ENCODE results near the gene BMP2K.

BMP2K gene

DNA sequence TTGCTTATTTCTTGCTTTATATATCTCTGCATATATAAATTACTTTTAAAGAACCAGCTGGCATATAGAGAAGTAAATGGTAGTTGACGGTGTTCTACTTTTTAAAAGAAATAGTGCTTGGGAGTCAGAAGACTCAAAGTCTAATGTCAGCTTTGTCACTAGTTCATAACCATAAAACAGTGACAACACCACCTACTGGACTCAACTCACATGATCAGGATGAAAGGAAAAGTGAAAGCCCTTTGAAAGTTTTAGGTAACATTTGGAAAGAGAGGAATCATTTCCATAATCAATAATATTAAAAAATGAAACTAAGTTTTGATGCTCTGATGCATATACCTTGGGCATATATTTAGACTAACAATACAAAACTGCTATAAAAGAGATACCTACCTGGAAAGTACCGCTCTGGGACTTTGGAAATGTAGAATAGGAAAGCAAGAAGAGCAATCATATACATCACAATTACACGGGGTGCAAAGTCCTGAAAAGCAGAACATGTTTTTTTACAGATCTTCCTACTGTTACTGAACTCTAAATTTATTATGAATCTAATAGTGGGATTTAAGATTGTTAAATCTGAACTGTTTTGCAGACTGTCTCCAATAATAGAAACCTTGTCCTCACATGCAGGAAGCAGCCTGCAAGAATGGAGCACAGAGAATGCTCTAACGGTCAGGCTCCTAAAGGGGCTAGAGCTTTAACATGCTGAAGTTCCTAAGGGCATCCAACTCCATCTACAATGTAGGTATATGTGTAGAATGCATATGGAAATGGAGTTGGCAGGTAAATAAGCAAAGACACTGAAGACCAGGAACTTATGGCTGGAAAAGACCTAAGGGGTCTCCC, 147.5 kb downstream of the BMP2K start:
- no peak for DNase-seq

- no peak for DNase-seq
These were observed 150.7 kb downstream of the BMP2K start for GRCh38 chr4:78926826-78927225.

DNA sequence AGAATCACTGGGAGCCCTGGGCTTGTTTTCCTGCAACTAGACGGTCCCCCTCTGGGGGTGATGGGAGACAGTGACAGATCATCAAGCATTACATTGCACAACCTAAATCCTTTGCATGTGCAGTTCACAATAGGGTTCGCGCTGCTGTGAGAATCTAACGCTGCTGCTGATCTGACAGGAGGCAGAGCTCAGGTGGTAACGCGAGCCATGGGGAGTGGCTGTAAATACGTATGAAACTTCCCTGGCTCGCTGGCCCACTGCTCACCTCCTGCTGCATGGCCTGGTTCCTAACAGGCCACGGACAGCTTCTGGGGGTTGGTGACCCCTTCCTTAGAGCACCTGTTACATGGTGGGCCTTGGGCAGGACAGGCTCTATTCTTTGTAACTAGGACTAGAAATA, 152.7 kb downstream of the BMP2K start:
- DNase-seq = no peak

GRCh38 chr4:78930016-78930629, 154.0 kb downstream of the BMP2K start:
- no peak for DNase-seq

DNA sequence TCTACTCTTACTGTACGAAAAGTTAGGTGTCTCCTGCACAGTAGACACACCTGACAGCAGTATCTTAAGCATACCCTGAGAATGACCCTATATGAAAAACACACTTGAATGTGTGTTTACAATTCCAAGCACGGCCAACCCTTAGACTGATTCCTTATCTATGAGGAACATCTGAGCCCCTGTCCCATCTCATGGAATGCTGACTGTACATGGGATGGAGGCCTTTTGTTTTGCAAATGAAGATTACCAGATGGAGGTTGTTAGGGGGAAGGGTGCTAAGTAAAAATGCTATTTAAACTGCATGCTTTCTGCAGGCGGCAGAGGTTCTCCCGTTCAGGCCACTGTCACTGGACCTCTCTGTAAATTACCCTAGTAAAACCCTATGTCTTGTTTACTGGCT, 160.8 kb downstream of the BMP2K start:
- no peak for DNase-seq

DNA sequence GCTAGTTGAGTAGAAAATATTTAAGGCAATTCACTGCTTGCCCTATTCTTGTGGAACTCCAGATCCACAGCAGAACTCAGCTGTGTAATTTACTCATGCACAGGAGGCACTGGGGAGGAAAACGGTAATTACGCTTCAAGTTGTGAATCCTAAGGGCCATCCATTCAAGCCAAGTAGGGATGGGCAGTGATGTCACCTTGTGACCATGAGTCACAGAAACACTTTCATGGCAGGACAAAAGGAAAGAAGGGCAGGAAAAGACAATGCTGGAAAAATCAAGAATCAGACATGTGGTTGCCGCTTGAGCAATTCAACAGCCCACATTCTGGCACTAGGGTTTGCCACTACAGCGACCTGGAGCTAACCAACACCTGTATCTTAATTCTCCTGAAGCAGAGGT, 161.7 kb downstream of the BMP2K start:
- DNase-seq = peak in 2 of 56 donors; percentile 16 to 41

- DNase-seq = no peak
These were observed 162.3 kb downstream of the BMP2K start for GRCh38 chr4:78938474-78938867.

DNA sequence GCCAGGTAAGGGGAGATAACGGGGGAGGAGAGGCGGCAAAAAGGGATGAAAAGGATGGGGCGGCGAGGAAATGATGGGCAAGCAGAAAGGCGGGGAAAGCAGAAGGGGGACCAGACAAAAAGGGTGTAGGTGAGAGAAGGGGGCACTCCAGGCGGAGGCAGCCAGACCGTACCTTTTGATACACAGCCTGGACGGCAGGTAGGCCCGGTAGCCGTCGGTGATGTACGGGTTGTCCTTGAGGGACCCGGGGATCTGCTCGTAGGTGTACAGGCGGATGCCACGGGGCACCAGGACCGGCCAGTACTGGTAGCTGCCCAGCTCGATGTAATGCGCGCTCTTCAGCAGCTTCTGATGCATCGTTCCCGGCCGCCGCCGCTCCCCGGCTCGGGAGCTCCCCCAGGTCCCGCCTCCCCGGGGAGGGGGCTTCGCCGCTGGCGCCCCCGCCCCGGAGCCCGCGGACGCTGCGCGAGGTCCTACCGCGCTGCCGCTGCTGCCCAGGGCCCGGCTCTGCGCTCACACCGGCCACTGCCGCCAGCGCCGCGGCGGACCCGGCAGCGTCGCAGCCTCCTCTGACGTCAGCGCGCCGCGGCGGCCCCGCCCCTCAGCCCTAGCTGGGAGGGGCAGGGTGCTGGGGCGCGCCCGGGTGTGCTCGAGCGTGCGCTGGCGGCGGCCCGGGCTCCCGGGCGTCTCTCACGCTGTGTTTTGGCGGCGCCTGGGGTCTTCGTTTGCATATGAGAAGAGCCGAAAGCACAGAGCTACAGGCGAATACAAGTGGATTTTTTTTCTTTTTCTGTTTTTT, 162.9 kb downstream of the BMP2K start, which contains the start of gene PAQR3:
Gene PAQR3 (minus strand): TSS at position 571 of the 799 bp plus-strand sequence. CDS start 214 bp downstream, at position 357.
- DNase-seq = peak in 55 of 56 donors; percentile 11 to 87 (median 72)

DNA sequence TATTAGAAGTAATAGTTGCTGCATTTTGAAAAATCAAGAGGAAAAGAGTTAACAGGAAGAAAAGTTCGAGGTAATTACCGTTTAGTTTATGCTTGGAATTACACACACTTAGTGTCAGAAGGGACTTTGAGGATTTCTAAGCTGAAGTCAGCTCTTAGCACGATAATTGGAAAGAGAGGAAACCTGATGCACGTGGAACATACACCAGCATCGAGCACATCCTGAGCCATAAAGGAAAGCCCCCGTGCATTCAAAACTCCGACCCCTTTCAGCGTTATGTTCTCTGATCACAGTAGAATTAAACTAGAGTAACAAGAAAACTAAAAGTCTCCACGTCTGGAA, 163.5 kb downstream of the BMP2K start:
- DNase-seq = no peak

GRCh38 chr4:78940752-78941151, 164.6 kb downstream of the BMP2K start:
- no peak for DNase-seq

GRCh38 chr4:78944381-78944780, 168.2 kb downstream of the BMP2K start:
- DNase-seq = no peak

DNA sequence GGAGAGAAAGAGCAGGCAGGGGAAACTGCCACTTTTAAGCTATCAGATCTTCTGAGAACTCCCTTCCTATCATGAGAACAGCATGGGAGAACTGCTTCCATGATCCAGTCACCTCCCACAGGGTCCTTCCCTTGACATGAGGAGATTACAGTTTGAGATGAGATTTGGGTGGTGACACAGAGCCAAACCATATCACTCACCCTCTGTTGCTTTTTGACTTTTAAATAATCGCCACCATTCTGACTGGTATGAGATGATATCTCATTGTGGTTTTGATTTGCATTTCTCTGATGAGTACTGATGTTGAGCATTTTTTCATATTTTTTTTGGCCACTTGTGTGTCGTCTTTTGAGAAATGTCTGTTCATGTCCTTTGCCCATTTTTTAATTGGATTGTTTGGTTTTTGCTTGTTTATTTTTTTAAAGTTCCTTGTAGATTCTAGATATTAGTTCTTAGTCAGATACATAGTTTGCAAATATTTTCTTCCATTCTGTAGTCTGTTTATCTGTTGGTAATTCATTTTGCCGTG, 169.6 kb downstream of the BMP2K start:
- no peak for DNase-seq

DNA sequence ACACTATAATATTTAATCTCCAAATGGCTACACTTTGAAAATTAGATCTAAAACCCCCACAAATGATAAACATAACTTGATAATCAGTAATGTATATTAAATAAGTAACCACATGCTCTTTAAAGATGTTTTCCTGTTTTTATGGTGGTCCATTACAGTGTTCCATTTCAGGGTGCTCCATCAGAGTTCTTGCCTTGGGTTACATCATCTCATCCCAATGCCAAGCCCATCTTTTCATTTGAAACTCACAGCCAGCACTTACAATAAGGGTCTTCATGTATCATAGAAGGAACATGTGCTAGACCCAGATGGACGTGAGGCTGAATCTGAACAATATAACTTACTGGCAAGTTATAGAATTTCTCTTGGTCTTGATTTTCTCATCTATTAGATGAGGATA, 173.6 kb downstream of the BMP2K start:
- DNase-seq = no peak

DNA sequence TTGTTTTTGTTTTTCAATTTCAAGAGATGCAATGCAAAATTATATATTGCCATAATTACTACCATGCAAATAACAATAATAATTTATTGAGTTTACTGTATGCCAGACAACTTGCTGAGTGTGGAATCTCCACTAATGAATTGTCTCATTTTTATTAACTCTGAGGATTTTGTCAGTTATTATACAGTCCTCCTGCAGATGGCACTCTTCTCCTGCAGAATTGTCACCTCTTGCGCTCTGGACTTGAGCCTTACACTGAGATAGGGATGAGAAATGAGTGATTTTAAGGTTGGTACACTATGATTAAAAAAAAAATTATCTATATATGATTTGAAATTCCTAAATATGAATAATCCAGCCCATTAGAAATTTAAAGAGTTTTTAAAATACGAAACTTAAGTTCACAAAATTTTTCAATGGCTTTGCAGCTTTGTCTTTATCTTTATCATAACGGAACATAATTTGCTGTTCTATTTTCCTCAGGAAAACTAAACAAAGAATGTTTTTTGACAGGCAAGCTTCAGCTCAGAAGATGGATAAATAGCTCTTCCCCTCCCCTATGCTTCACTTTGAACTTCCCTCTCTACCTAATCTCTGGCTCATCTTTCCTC, 175.8 kb downstream of the BMP2K start:
- DNase-seq = peak in 9 of 56 donors; percentile 4 to 34 (median 10)

DNA sequence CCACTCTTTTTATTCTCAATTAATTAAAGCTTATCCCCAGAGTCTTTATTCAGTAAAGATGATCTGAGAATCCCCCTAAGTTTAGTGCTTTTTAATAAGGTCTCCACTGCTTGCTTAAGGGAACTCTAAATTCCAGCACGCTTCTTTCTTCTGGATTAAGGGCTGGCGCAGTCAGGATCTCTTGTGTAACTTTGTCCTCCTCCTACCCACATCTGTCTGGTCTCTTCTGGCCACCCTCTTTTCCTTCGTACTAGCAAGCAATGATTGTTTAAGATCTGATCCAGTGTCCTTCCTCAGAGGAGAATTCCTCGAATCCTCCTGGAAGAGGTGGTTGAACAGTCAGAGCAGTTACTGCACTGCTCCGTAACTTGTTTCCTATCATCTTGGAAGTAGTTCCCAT, 177.1 kb downstream of the BMP2K start:
- DNase-seq = no peak

GRCh38 chr4:78953769-78954666, 177.9 kb downstream of the BMP2K start:
- no peak for DNase-seq

DNA sequence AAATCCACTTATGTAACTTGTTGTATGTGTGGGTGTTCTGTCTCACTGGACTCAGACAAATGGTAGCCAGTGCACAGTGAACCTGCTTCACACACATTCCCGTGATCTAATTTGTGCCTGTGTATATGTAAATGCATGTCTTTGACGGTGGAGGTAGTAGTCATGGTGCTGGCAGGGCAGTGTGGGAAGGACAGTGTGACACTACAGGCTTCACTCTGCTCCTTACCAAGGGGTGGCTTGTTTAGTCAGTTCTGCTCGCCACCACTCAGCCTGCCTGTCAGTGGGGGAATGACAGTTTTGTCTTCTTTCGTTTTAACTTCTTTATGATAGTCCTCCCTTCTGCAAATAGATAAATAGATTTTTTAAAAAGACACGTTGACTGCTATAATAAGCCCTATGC, 180.8 kb downstream of the BMP2K start:
- no peak for DNase-seq

GRCh38 chr4:78960926-78961325, 184.8 kb downstream of the BMP2K start:
- DNase-seq = no peak
